Measurements from ENCODE around the gene DCLK1. TPM values are rescaled to one million over a fixed set of nuclear protein-coding genes. Genes with fewer than 3 reads are reported as not detected.
A peak's percentile ranks its signal among the peaks of the same experiment; 100 is the strongest.

The DCLK1 gene
- total RNA-seq, 1 donor from 2014 or later = 210 TPM

DNA sequence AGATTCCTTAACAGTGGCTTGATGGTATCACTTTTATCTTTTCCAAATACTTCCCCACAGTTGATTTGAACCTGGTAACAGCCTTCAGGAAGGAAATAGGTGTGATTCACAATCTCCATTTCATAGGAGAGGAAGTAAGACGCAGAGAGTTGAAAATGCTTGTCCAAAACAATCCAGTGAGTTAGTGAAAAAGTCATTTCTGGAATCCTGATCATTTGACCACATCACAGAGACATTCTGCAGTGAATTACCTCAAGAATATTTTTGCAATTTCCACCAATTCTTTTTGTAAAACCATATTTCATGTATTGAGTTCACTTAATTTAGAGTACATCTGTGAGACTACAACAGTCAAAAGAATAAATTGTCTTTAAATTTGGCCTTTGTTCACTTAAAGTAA lies 292.8 kb downstream of the DCLK1 start:
- peak; percentile 80 for DNase-seq (ENCODE audit: low read depth)

GRCh38 chr13:35836446-35836845 lies 294.7 kb downstream of the DCLK1 start:
- no peak for DNase-seq (ENCODE audit: low read depth)

GRCh38 chr13:35835989-35836388 lies 295.2 kb downstream of the DCLK1 start:
- DNase-seq (ENCODE audit: low read depth) = no peak

DNA sequence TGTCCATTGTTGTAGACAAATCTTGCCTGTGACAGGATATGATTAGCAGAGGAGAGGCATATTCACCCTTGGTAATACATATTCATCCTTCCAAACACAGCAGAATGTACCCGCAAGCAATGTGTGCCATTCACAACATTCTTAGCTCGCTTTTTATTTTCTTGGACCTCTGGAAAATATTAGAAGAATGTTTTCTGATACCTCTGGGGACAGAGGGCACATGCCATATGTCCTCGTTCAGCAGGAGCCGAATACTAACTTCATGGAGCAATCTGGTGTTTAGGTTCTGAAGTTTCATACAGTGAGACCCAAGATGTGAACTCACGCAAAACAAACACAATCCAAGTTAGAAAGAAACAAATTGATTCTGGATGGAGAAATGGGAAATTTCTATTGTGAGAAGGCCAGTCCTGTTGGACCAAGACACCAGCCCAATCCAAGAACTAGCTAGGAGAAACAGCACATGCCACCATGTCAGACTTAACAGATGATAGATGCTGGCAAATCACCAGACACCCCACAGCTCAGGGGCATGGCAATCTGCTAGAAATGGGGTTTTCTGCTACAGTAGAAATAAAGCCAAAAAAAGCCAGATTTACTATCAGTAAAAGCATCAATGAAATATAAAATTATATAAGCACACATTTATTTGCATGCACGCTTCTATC lies 297.4 kb downstream of the DCLK1 start:
- DNase-seq (ENCODE audit: low read depth) = no peak

GRCh38 chr13:35833031-35833430 lies 298.2 kb downstream of the DCLK1 start:
- DNase-seq (ENCODE audit: low read depth) = no peak

DNA sequence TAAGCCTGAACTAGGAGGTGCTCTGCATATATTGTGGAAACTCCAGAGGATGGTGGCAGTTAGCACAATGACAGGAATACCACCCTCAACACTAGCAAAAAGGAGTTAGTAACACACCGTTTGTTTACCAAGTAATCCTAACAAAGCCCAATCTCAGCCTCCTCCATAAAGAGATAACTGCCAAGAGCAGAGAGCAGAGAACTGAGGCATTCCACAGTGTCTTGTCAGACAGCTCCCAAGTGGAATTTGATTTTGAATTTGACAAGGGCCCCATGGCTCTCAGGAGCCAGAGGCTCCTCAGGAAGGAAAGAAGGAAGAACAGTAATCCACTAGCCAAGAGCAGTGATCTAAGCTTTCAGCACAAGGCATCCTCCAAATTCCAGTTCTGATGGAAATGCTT lies 298.6 kb downstream of the DCLK1 start:
- DNase-seq (ENCODE audit: low read depth) = no peak

- DNase-seq (ENCODE audit: low read depth) = no peak
These were observed 300.2 kb downstream of the DCLK1 start for GRCh38 chr13:35830850-35831450.

GRCh38 chr13:35826626-35827254 lies 304.4 kb downstream of the DCLK1 start:
- DNase-seq (ENCODE audit: low read depth) = no peak

DNA sequence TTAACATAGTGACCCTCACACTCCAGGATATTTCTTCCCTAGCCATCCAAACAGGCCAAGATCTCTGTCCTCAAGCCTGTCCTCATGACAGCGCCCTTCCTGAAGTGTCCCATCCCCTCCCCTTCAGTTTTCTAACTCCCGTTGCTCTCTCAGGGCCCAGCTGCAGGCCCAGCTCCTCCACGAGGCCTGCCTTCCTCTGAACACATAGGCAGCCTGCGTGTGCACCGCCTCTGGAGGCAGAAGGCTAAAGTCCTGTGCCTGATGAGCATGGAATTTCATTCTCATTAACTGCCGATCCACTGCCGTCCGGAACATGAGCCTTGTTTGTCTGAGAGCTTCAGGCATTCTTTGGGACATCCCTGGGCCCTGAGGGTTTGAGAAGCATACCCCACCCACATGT lies 306.4 kb downstream of the DCLK1 start:
- no peak for DNase-seq (ENCODE audit: low read depth)

DNA sequence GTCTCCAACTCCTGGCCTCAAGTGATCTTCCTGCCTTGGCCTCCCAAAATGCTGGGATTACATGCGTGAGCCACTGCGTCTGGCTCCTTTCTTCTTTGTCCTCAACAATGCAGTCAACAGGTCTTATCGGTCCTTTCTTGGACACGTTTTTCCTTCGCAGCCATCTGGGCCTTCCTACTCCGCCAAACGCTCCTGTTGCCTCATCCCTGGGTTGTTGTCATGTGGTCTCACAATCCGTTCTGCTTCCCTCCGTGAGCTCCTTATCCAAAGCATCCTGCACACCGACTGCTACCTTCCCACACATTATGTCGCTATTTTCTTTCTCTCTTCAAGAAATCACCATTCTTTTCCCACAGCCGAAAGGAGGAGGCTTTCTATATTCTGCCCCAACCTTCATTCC lies 306.8 kb downstream of the DCLK1 start:
- no peak for DNase-seq (ENCODE audit: low read depth)

- DNase-seq (ENCODE audit: low read depth) = no peak
These were observed 308.5 kb downstream of the DCLK1 start for GRCh38 chr13:35822666-35823065.

GRCh38 chr13:35818633-35819067 lies 312.5 kb downstream of the DCLK1 start:
- peak; percentile 42 for DNase-seq (ENCODE audit: low read depth)

- DNase-seq (ENCODE audit: low read depth) = no peak
These were observed 313.3 kb downstream of the DCLK1 start for GRCh38 chr13:35817642-35818607.

GRCh38 chr13:35814605-35815011 lies 316.6 kb downstream of the DCLK1 start:
- DNase-seq (ENCODE audit: low read depth) = no peak

GRCh38 chr13:35812736-35813135 lies 318.4 kb downstream of the DCLK1 start:
- peak; percentile 55 for DNase-seq (ENCODE audit: low read depth)

DNA sequence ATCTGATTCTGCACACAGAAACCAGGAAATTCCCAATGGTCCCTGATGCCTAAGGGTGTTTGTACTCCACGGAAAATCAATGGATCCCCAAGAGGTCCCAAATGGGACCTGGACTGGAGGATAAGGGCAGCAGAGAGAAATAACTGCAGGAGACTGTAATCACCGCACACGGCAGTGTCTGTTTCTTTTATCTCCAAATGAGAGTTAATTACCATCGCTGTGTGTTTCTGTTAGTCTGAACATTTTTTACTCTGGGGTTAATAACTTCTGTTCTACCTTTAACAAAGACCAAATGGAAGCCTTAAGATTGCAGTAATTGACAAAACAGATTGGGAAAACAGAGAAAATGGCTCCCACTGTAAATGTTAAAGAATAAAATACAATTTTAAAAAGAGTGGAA lies 320.9 kb downstream of the DCLK1 start:
- no peak for DNase-seq (ENCODE audit: low read depth)

- no peak for DNase-seq (ENCODE audit: low read depth)
These were observed 322.3 kb downstream of the DCLK1 start for GRCh38 chr13:35808846-35809245.

- no peak for DNase-seq (ENCODE audit: low read depth)
These were observed 326.3 kb downstream of the DCLK1 start for GRCh38 chr13:35804901-35805300.

GRCh38 chr13:35797991-35798390 lies 333.2 kb downstream of the DCLK1 start:
- DNase-seq (ENCODE audit: low read depth) = peak; percentile 9

DNA sequence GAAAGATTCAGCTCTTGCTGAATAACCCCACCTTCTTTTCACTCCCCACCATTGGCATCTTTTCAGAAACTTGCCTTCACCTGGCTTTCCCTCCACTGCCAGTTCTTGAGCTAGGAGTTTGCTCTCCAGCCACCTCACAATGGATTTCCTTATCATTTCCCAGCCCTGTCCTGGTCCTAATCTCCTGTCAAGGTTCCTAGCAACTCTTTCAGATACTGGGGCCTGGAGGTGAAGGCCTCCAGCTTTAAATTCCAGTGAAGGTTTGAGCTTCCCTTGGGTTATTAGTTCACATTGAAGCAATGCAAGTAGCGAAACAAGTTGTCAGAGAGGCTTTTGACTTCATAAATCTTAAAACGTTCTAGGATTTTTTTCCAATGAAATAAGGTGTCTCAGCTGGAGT lies 333.9 kb downstream of the DCLK1 start:
- no peak for DNase-seq (ENCODE audit: low read depth)

GRCh38 chr13:35796623-35797022 lies 334.6 kb downstream of the DCLK1 start:
- no peak for DNase-seq (ENCODE audit: low read depth)
